Transverse colon (tissue), 3 donors: ENCODE results near the gene HP1BP3.

ENCODE experiments used
- CTCF ChIP-seq, 5 experiments: fragments of 200-600 bp in 3 of 5; fragments of 450-650 bp in 2 of 5; sonication (generic) in 3 of 5; IDR thresholded peaks; 1 replicate in 2 of 5; 2 replicates in 3 of 5; pipeline ENCODE4 v1.5.1; 2016 to 2017; ENCODE audit warnings: antibody characterized with exemption in 5 of 5, inconsistent platforms in 3 of 5, mild to moderate bottlenecking in 2 of 5, moderate library complexity in 1 of 5
- EP300 ChIP-seq: sonication (generic); formaldehyde crosslinking; IDR thresholded peaks from one replicate; pipeline ENCODE4 v1.6.1; 2017; ENCODE audit warnings: antibody characterized with exemption, low read depth

GRCh38 chr1:20698195-20698910 lies 88.8 kb downstream of the HP1BP3 start:
- no peak for TF ChIP-seq EP300
- no peak for TF ChIP-seq CTCF (IDR thresholded peaks at IDR 0.05)
